ENCODE results near the gene LHPP. TPM values are rescaled to one million over a fixed set of nuclear protein-coding genes. Genes with fewer than 3 reads are reported as not detected.

The LHPP gene
- total and polyA plus RNA-seq, 8 donors, result 8.5 to 48.7 (median 17.0) TPM

DNA sequence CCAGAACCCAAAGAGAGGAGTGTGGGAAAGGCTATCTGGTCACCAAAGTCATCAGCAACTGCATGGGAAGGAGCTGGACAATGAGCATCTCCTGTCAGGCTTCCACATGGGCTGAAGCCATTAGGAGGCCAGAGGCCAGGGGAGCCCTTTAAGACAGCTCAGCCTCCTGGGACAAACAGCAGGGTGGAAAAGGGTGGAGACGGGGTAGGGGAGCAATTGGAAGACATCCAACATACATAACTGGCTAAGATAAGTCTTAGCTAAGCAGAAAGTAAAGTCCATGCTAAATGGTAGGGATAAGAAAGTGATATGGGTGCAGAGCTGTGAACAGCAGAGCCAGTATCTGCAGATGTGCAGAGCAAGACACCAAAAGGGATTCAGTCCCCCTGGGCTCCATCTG, 41.4 kb upstream of the LHPP start:
- Histone ChIP-seq H3K4me3 (no peak overlapping the region), H3K36me3 (no peaks in the 10 kb centered on the region), H3K27ac (peak overlapping the region in 1 of 5 donors; percentile 49), H3K27me3 (no peaks in the 10 kb centered on the region), H3K4me1 (peaks cover 13 to 39% (median 38%) of the 10 kb centered on the region in 4 donors), H3K9me3 (no peaks in the 10 kb centered on the region)
- TF ChIP-seq, protein P1, sequence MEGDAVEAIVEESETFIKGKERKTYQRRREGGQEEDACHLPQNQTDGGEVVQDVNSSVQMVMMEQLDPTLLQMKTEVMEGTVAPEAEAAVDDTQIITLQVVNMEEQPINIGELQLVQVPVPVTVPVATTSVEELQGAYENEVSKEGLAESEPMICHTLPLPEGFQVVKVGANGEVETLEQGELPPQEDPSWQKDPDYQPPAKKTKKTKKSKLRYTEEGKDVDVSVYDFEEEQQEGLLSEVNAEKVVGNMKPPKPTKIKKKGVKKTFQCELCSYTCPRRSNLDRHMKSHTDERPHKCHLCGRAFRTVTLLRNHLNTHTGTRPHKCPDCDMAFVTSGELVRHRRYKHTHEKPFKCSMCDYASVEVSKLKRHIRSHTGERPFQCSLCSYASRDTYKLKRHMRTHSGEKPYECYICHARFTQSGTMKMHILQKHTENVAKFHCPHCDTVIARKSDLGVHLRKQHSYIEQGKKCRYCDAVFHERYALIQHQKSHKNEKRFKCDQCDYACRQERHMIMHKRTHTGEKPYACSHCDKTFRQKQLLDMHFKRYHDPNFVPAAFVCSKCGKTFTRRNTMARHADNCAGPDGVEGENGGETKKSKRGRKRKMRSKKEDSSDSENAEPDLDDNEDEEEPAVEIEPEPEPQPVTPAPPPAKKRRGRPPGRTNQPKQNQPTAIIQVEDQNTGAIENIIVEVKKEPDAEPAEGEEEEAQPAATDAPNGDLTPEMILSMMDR (IDR thresholded peaks at IDR 0.05), result no peak
- TF ChIP-seq EP300 (IDR thresholded peaks at IDR 0.05) (no peak), POLR2AphosphoS5 (IDR thresholded peaks at IDR 0.05) (no peak), POLR2A (IDR thresholded peaks at IDR 0.05) (no peak)
- WGBS, 5 donors, result 6 to 38% (median 32%) methylated on average over 1 of the region's 1 CpG
- intact Hi-C loops (cut with DNase I; ENCODE audit: low total_unique reads), result no loop called here
- peak; percentile 25 to 73 for DNase-seq

DNA sequence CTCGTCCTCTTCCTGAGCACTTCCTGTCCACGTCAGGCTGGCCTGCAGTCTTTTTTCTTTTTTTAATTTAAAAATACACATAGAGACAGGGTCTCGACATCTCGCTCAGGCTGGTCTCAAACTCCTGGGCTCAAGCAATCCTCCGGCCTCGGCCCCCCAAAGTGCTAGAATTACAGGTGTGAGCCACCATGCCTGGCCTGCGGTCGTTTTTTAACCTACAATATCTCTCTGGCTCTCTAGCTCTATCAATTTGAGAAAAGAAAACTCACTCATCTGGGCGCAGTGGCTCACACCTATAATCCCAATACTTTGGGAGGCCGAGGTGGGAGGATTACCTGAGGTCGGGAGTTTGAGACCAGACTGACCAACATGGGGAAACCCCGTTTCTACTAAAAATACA, 38.9 kb upstream of the LHPP start:
- 80 to 86% (median 84%) methylated on average over 12 of the region's 12 CpGs for WGBS, 5 donors
- no peak for DNase-seq
- no peak overlapping the region for H3K27ac ChIP-seq
- peaks cover 0 to 22% (median 14%) of the 10 kb centered on the region in 4 donors for H3K4me1 ChIP-seq
- H3K36me3 ChIP-seq, result no peaks in the 10 kb centered on the region
- no peak overlapping the region for H3K4me3 ChIP-seq
- no peaks in the 10 kb centered on the region for H3K9me3 ChIP-seq
- intact Hi-C loops (cut with DNase I; ENCODE audit: low total_unique reads), result no loop called here
- TF ChIP-seq, protein P1 (IDR thresholded peaks at IDR 0.05), result no peak
- TF ChIP-seq POLR2AphosphoS5 (IDR thresholded peaks at IDR 0.05), result no peak
- no peak for TF ChIP-seq EP300 (IDR thresholded peaks at IDR 0.05)
- TF ChIP-seq POLR2A (IDR thresholded peaks at IDR 0.05), result no peak
- H3K27me3 ChIP-seq, result peaks cover 0 to 14% (median 4%) of the 10 kb centered on the region in 3 donors

DNA sequence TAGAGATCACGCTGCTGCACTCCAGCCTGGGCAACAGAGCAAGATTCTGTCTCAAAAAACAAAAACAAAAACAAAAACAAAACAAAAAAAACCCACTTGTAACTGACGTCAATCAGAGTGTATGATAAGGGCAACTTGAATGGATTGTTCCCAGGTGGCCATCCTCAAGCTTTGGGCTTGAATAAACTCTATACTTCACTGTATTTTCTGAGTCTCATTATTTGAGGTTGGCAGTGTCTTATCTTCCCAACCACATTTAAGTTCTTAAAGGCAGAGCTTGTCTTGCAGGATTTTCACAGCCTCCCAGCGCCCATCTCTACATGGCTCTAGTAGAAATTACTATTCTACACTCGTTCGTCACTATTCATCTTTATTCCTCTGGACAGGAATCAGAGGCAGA, 37.8 kb upstream of the LHPP start:
- WGBS, 5 donors, result 81 to 91% (median 88%) methylated on average over 5 of the region's 5 CpGs
- intact Hi-C loops (cut with DNase I; ENCODE audit: low total_unique reads), result no loop called here
- Histone ChIP-seq H3K4me3 (no peak overlapping the region), H3K27ac (no peak overlapping the region), H3K36me3 (no peaks in the 10 kb centered on the region), H3K9me3 (no peaks in the 10 kb centered on the region), H3K4me1 (peaks cover 0 to 14% (median 9%) of the 10 kb centered on the region in 4 donors), H3K27me3 (peaks cover 0 to 17% (median 4%) of the 10 kb centered on the region in 3 donors)
- peak in 1 of 2 donors; percentile 16 for DNase-seq
- TF ChIP-seq, protein P1 (IDR thresholded peaks at IDR 0.05), result no peak
- no peak for TF ChIP-seq EP300 (IDR thresholded peaks at IDR 0.05)
- TF ChIP-seq POLR2A (IDR thresholded peaks at IDR 0.05), result no peak
- no peak for TF ChIP-seq POLR2AphosphoS5 (IDR thresholded peaks at IDR 0.05)

DNA sequence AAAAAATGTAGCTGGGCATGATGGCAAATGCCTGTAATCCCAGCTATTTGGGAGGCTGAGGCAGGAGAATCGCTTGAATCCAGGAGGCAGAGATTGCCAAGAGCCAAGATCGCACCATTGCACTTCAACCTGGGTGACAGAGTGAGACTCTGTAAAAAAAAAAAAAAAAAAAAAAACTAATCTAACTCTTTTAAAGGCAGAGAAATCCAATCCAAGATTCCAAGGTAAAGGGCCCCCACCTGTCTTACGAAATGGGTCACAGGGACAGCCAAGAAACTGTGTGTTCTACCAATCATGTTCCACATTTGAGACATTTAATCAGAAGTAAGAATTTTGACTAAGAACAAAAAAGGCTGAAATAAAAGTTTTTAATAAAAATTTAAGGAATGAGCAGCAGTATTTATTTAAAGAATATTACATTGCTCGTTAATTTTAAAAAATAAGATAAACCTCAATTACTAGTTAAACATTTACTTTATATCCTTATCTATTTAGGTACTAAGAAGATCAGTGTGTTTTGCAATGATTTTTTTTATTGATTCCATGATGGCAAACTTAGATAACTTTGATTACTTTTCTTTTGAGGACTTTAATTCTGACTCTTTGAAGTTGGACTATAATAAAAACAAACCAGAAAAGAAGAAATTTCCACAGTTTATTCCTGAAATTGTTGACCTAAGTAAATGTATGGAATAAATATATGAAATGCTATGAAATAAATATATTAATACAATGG, 36.2 kb upstream of the LHPP start:
- Histone ChIP-seq H3K4me3 (no peak overlapping the region), H3K27me3 (peaks cover 0 to 17% (median 4%) of the 10 kb centered on the region in 3 donors), H3K4me1 (peaks cover 0 to 3% (median 0%) of the 10 kb centered on the region in 4 donors), H3K36me3 (no peaks in the 10 kb centered on the region), H3K9me3 (no peaks in the 10 kb centered on the region), H3K27ac (no peak overlapping the region)
- intact Hi-C loops (cut with DNase I; ENCODE audit: low total_unique reads), result no loop called here
- TF ChIP-seq, protein P1 (IDR thresholded peaks at IDR 0.05), result no peak
- no peak for TF ChIP-seq POLR2AphosphoS5 (IDR thresholded peaks at IDR 0.05)
- TF ChIP-seq POLR2A (IDR thresholded peaks at IDR 0.05), result no peak
- TF ChIP-seq EP300 (IDR thresholded peaks at IDR 0.05), result no peak
- WGBS, 5 donors, result 53 to 75% (median 59%) methylated on average over 4 of the region's 4 CpGs
- DNase-seq, result peak in 1 of 2 donors; percentile 5
